Gastroesophageal sphincter (tissue), 3 donors: ENCODE results near the gene CCDC14.

Experiments used
- CTCF ChIP-seq, 4 experiments: fragments of 200-600 bp in 2 of 4; fragments of 450-650 bp in 2 of 4; sonication (generic) in 1 of 4; IDR thresholded peaks; one replicate each; pipeline ENCODE4 v1.5.1; 2017 to 2019; ENCODE audit warnings: antibody characterized with exemption in 4 of 4, mild to moderate bottlenecking in 2 of 4, moderate library complexity in 2 of 4
- POLR2A ChIP-seq, 2 donors: fragments of 450-650 bp; IDR thresholded peaks; one replicate each; pipeline ENCODE4 v1.6.1; 2017; ENCODE audit warnings: antibody characterized with exemption in 2 of 2, mild to moderate bottlenecking in 2 of 2, moderate library complexity in 1 of 2

- TF ChIP-seq CTCF (IDR thresholded peaks at IDR 0.05) = no peak
- no peak for TF ChIP-seq POLR2A (IDR thresholded peaks at IDR 0.05)
Measured at GRCh38 chr3:123961508-123961856, 453 bp upstream of the CCDC14 start.
